K562 (cell line): ENCODE data around the gene HDAC7. TPM values are rescaled to one million over a fixed set of nuclear protein-coding genes. Genes with fewer than 3 reads are reported as not detected.

Source experiments
- ARID4B ChIP-seq: sonication (generic); formaldehyde crosslinking; IDR thresholded peaks from 2 replicates; pipeline ENCODE4 v1.8.0; 2022; ENCODE audit warnings: mild to moderate bottlenecking, missing genetic modification reagents
- GTF2E2 ChIP-seq: fragments of 200-800 bp; sonication (Bioruptor generic); IDR thresholded peaks from 2 replicates; pipeline ENCODE4 v1.6.1; 2016; ENCODE audit warnings: missing genetic modification characterization, missing compliant biosample characterization
- PHB ChIP-seq: fragments of 250-450 bp; sonication (Bioruptor Pico); IDR thresholded peaks from 2 replicates; pipeline ENCODE4 v1.5.0; 2021
- RREB1 ChIP-seq: fragments of 250-450 bp; sonication (Bioruptor Pico); IDR thresholded peaks from 2 replicates; pipeline ENCODE4 v1.4.0; 2020
- SMARCB1 ChIP-seq: IDR thresholded peaks from 2 replicates; pipeline ENCODE4 v1.6.1; 2011; ENCODE audit warnings: improper control_type of control experiment, low read depth; ENCODE audit not compliant: insufficient read length
- ZNF3 ChIP-seq: fragments of 250-450 bp; sonication (Bioruptor Pico); IDR thresholded peaks from 2 replicates; pipeline ENCODE4 v1.5.0; 2021; ENCODE audit warnings: mild to moderate bottlenecking, moderate library complexity
- polyA plus RNA-seq, 8 experiments: library from polyadenylated mRNA; depleted of rRNA in 4 of 8; stranded (reverse) in 5 of 8; unstranded in 3 of 8; fragments of >200 nt; fragmentation: Nextera tagmentation in 2 of 8; fragmentation: Illumina TruSeq in 1 of 8; extraction: Ambion mirVana in 2 of 8; extraction: Trizol in 1 of 8; gene quantifications; 2 replicates each; pipeline versions ENCODE4 v1.2.1 to v1.2.3, GENCODE V29; 2011 to 2014; ENCODE audit warnings: inconsistent platforms in 1 of 8, missing spikeins in 1 of 8
- total RNA-seq, 7 experiments: library from RNA; depleted of rRNA in 6 of 7; stranded (reverse); fragments of >200 nt in 6 of 7; fragmentation: Illumina TruSeq in 2 of 7; extraction: Trizol in 2 of 7; gene quantifications; 2 replicates each; pipeline versions ENCODE4 v1.2.1 to v1.2.3, GENCODE V29; 2011 to 2021; ENCODE audit warnings: low replicate concordance in 1 of 7

Gene HDAC7
- total and polyA plus RNA-seq, 9 of the 15 experiments (the other 6 are each of a cell fraction or from before 2014, with no cell fraction given) = 2.5 to 129 (median 31.1) TPM

- no peak for TF ChIP-seq ARID4B
- no peak for TF ChIP-seq GTF2E2
- TF ChIP-seq ZNF3 = no peak
- TF ChIP-seq RREB1 = no peak
- TF ChIP-seq PHB = no peak
- TF ChIP-seq SMARCB1 = no peak
Observed at GRCh38 chr12:47777741-47778558, 41.8 kb downstream of the HDAC7 start (continued).
